HepG2 (cell line): ENCODE measurements around the gene GPC6. TPM values are rescaled to one million over a fixed set of nuclear protein-coding genes. Genes with fewer than 3 reads are reported as not detected.

ENCODE experiments used
- POGZ ChIP-seq: sonication (generic); formaldehyde crosslinking; IDR thresholded peaks from 2 replicates; pipeline ENCODE4 v1.4.0; 2020; ENCODE audit warnings: mild to moderate bottlenecking, missing genetic modification reagents
- ZBTB40 ChIP-seq, 2 experiments: fragments of 450-650 bp in 1 of 2; sonication (generic) in 1 of 2; formaldehyde crosslinking in 1 of 2; IDR thresholded peaks; 2 replicates each; pipeline versions ENCODE4 v1.6.1 to v1.8.0; 2016 to 2022; ENCODE audit warnings: antibody characterized with exemption in 1 of 2, mild to moderate bottlenecking in 1 of 2, missing genetic modification reagents in 1 of 2
- ZNF329 ChIP-seq: sonication (generic); formaldehyde crosslinking; IDR thresholded peaks from 2 replicates; pipeline ENCODE4 v1.9.0; 2021; ENCODE audit warnings: low read depth, mild to moderate bottlenecking, missing genetic modification reagents
- ZNF337 ChIP-seq: sonication (generic); formaldehyde crosslinking; IDR thresholded peaks from 2 replicates; pipeline ENCODE4 v1.5.1; 2020; ENCODE audit warnings: missing genetic modification reagents, low read depth, mild to moderate bottlenecking, borderline replicate concordance
- ZSCAN20 ChIP-seq: sonication (generic); formaldehyde crosslinking; IDR thresholded peaks from 2 replicates; pipeline ENCODE4 v1.4.0; 2020; ENCODE audit warnings: missing genetic modification reagents, mild to moderate bottlenecking, borderline replicate concordance
- polyA plus RNA-seq, 8 experiments: library from polyadenylated mRNA; depleted of rRNA in 3 of 8; stranded (reverse) in 7 of 8; unstranded in 1 of 8; fragments of >200 nt; fragmentation: Illumina TruSeq in 4 of 8; extraction: Trizol in 4 of 8; gene quantifications; 2 replicates each; pipeline versions ENCODE4 v1.2.1 to v1.2.3, GENCODE V29; 2011 to 2016; ENCODE audit warnings: low read depth in 4 of 8, missing spikeins in 1 of 8, mixed read lengths in 1 of 8; ENCODE audit not compliant: insufficient read depth in 1 of 8
- total RNA-seq, 5 experiments: library from RNA; depleted of rRNA; stranded (reverse); fragments of >200 nt; fragmentation: Illumina TruSeq; extraction: Trizol; gene quantifications; 2 replicates each; pipeline ENCODE4 v1.2.3, GENCODE V29; 2016; ENCODE audit warnings: low read depth in 1 of 5
- TF ChIP-seq, protein P1 (sequence below): sonication (generic); formaldehyde crosslinking; IDR thresholded peaks from 2 replicates; pipeline ENCODE4 v1.5.1; 2020; ENCODE audit warnings: mild to moderate bottlenecking, missing genetic modification reagents, borderline replicate concordance
- TF ChIP-seq, protein P2 (sequence below): sonication (generic); formaldehyde crosslinking; IDR thresholded peaks from 2 replicates; pipeline ENCODE4 v1.8.1; 2023; ENCODE audit warnings: mild to moderate bottlenecking, missing genetic modification reagents
- TF ChIP-seq, protein P3 (sequence below): sonication (generic); formaldehyde crosslinking; IDR thresholded peaks from 2 replicates; pipeline ENCODE4 v1.4.0; 2020; ENCODE audit warnings: mild to moderate bottlenecking, missing genetic modification reagents, borderline replicate concordance

The GPC6 gene
- total and polyA plus RNA-seq, 2 of the 13 experiments (the other 11 are each of a cell fraction or from before 2014, with no cell fraction given) = 24.5 to 33.9 TPM

DNA sequence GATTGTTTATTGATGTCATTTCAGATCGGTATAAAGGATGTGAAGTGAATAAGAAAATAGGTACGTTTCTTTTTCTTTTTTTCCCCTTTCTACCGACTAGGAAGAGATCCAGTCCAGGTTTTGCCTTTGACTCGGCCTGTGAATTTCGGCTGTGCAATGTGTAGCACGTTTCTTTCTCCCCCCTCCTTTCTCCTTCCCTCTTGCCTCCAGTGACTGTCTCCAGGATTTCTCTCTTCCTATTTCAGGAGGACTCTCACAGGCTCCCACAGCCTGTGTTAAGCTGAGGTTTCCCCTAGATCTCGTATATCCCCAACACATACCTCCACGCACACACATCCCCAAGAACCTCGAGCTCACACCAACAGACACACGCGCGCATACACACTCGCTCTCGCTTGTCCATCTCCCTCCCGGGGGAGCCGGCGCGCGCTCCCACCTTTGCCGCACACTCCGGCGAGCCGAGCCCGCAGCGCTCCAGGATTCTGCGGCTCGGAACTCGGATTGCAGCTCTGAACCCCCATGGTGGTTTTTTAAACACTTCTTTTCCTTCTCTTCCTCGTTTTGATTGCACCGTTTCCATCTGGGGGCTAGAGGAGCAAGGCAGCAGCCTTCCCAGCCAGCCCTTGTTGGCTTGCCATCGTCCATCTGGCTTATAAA lies at the start of gene GPC6 (continued):
- TF ChIP-seq, protein P1, sequence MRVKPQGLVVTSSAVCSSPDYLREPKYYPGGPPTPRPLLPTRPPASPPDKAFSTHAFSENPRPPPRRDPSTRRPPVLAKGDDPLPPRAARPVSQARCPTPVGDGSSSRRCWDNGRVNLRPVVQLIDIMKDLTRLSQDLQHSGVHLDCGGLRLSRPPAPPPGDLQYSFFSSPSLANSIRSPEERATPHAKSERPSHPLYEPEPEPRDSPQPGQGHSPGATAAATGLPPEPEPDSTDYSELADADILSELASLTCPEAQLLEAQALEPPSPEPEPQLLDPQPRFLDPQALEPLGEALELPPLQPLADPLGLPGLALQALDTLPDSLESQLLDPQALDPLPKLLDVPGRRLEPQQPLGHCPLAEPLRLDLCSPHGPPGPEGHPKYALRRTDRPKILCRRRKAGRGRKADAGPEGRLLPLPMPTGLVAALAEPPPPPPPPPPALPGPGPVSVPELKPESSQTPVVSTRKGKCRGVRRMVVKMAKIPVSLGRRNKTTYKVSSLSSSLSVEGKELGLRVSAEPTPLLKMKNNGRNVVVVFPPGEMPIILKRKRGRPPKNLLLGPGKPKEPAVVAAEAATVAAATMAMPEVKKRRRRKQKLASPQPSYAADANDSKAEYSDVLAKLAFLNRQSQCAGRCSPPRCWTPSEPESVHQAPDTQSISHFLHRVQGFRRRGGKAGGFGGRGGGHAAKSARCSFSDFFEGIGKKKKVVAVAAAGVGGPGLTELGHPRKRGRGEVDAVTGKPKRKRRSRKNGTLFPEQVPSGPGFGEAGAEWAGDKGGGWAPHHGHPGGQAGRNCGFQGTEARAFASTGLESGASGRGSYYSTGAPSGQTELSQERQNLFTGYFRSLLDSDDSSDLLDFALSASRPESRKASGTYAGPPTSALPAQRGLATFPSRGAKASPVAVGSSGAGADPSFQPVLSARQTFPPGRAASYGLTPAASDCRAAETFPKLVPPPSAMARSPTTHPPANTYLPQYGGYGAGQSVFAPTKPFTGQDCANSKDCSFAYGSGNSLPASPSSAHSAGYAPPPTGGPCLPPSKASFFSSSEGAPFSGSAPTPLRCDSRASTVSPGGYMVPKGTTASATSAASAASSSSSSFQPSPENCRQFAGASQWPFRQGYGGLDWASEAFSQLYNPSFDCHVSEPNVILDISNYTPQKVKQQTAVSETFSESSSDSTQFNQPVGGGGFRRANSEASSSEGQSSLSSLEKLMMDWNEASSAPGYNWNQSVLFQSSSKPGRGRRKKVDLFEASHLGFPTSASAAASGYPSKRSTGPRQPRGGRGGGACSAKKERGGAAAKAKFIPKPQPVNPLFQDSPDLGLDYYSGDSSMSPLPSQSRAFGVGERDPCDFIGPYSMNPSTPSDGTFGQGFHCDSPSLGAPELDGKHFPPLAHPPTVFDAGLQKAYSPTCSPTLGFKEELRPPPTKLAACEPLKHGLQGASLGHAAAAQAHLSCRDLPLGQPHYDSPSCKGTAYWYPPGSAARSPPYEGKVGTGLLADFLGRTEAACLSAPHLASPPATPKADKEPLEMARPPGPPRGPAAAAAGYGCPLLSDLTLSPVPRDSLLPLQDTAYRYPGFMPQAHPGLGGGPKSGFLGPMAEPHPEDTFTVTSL (CRISPR knock-in tag) = peak; percentile 35; the same call in 1 of the 2 replicates
- TF ChIP-seq ZNF329 (CRISPR knock-in tag) (no peak), ZBTB40 (IDR thresholded peaks at IDR 0.05) (no peak), ZBTB40 (CRISPR knock-in tag; IDR thresholded peaks at IDR 0.05) (no peak), ZNF337 (no peak), ZSCAN20 (CRISPR knock-in tag) (no peak), POGZ (CRISPR knock-in tag) (peak; percentile 31; the same call in 1 of the 2 replicates)
- TF ChIP-seq, protein P2, sequence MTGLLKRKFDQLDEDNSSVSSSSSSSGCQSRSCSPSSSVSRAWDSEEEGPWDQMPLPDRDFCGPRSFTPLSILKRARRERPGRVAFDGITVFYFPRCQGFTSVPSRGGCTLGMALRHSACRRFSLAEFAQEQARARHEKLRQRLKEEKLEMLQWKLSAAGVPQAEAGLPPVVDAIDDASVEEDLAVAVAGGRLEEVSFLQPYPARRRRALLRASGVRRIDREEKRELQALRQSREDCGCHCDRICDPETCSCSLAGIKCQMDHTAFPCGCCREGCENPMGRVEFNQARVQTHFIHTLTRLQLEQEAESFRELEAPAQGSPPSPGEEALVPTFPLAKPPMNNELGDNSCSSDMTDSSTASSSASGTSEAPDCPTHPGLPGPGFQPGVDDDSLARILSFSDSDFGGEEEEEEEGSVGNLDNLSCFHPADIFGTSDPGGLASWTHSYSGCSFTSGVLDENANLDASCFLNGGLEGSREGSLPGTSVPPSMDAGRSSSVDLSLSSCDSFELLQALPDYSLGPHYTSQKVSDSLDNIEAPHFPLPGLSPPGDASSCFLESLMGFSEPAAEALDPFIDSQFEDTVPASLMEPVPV (CRISPR knock-in tag) = 0 out of 2 replicates have a peak, but pooled peaks have one; percentile 65
- TF ChIP-seq, protein P3, sequence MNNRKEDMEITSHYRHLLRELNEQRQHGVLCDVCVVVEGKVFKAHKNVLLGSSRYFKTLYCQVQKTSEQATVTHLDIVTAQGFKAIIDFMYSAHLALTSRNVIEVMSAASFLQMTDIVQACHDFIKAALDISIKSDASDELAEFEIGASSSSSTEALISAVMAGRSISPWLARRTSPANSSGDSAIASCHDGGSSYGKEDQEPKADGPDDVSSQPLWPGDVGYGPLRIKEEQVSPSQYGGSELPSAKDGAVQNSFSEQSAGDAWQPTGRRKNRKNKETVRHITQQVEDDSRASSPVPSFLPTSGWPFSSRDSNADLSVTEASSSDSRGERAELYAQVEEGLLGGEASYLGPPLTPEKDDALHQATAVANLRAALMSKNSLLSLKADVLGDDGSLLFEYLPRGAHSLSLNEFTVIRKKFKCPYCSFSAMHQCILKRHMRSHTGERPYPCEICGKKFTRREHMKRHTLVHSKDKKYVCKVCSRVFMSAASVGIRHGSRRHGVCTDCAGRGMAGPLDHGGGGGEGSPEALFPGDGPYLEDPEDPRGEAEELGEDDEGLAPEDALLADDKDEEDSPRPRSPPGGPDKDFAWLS (CRISPR knock-in tag) = no peak
